GM19463 (cell line): ENCODE measurements around the gene UBE2J1.

Experiments
- ATAC-seq: cut with Tn5 transposase; IDR thresholded peaks from one replicate; pipeline ENCODE4 v1.9.1; 2021; ENCODE audit warnings: mild to moderate bottlenecking, moderate library complexity; ENCODE audit not compliant: unreplicated experiment

Gene UBE2J1

GRCh38 chr6:89368107-89368506 is 15.6 kb upstream of the UBE2J1 start:
- ATAC-seq = no peak

DNA sequence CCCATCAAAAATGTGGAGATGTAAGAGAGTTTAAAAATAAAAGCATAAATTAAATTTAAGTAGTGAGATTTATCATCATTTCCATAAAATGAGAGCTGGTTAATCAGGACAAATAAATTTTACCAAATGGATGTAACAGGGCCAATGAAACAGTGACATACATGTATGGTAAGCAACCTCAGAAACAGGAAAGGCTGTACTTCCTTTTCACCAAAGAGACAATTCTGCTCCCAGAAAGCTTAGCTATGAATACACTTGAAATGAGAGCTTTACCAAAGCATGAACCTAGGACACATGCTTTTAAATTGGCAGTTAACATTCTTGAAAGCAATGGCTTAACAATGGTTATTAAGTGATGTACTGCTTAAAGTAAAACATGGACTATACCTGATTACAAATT is 12.1 kb upstream of the UBE2J1 start:
- no peak for ATAC-seq

DNA sequence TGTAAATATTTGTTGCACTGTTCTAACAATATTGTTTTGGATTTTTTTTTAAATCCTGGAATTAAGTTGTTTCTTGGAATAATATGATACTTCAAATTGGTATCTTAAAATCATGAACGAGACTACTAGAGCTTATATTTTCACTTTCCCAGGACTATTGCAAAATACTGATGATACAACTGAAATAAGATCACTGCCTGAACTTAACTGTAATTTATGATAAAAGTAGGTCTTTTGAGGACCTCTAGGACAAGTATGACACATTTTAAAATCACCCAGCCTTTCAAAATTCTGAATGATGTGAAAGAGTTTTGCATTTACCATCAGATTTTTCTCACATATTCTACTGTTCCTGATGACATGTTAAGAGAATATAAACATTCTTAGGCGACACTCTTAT is 8.6 kb upstream of the UBE2J1 start:
- ATAC-seq = no peak

DNA sequence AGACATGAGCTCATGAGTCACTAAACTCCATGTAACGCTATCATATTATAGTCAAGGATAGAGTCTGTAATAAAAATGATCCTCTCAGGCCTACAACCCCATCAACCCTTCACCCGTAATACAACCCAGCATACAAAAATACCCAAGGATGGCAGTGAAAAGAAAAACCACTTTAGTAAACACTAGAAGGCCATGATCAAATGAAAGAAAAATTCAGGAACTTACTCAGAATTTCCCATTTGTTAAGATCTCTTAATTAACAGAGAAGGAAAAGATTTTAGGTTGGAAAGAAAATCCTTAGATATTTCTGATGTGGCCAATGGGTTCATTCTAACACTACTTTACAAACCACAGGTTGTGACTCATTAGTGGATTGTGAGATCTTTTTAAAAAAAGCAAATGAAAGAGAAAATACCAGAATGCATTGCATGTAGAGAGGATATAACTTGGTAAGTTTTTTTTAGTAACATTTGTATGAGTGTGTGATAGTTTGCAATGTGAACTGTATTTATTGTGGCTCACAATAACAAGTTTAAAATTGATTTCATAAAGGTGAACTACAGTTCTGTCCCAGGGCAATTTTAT is 8.0 kb upstream of the UBE2J1 start:
- ATAC-seq = peak; percentile 37

DNA sequence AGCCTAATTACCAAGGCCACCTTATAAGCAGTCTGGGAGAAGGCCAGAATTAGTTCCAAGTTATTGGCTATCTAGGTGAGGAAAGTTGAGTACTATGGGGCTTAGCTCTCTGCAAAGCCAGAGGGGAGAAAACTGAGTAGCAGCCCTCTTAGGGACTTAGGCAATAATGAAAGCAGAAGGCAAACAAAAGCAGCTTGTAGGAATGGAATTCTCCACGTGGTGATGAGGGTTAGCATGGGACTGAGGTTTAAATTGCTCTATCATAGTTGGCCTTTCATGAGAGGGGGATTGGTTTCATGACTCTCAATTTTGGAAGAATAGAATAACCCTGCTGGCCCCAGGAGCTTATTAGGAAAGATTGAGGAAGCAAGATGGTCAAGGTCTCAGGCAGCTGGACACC is 7.0 kb upstream of the UBE2J1 start:
- no peak for ATAC-seq

GRCh38 chr6:89357390-89357789 is 4.9 kb upstream of the UBE2J1 start:
- peak; percentile 48 for ATAC-seq

GRCh38 chr6:89356642-89357170 is 4.2 kb upstream of the UBE2J1 start:
- ATAC-seq = no peak

- no peak for ATAC-seq
Measured at GRCh38 chr6:89355511-89356194, 3.1 kb upstream of the UBE2J1 start.

GRCh38 chr6:89353702-89354392 is 1.3 kb upstream of the UBE2J1 start:
- ATAC-seq = no peak

- no peak for ATAC-seq
Measured at GRCh38 chr6:89353118-89353556, 615 bp upstream of the UBE2J1 start.

DNA sequence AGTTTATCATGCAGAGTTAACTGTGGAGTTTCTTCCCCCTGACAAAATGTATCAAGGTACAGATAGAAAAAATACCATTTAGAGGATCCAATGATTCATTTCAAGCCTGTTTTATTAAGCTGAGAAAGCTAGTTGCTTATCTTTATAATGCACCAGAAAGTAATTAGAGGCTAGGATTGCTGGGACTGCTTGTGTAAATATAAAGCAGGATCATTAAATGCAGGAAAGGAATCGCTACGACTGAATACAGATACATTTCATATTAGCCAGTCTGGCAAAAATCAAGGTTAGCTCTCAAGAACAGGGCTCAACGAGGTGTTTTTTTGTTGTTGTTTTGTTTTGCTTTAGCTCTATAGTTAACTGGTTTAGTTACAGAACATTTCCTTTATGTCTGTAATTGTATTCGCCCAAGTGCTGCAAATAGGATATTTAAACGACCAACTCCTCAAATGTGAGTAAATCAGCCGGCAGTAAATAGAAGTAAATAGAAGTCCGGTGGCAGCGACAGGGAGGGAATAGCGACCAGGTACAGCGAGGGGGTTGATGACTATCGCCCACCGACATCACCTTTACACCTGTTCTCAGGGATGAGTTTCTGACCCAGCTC is 748 bp downstream of the UBE2J1 start:
- no peak for ATAC-seq

- peak; percentile 24 for ATAC-seq
Measured at GRCh38 chr6:89350281-89350966, 2.1 kb downstream of the UBE2J1 start.

DNA sequence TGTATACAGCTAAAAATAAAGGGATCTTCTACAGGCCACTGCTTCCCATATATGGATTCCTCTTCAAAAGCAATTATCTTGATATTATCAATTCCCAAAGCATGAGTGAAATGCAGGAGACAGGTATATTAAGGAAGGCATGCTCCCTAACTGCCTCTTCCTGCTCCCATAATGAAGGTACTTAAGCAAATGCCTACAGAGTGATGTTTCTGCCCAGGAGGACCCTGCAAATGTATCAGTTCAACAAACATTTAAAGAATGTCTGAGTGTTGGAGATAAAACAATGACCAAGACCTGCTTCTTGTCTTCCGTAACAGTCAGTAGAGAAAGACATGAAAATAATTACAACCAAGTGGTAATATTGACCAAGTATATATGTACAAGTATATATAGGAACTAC is 4.2 kb downstream of the UBE2J1 start:
- no peak for ATAC-seq

DNA sequence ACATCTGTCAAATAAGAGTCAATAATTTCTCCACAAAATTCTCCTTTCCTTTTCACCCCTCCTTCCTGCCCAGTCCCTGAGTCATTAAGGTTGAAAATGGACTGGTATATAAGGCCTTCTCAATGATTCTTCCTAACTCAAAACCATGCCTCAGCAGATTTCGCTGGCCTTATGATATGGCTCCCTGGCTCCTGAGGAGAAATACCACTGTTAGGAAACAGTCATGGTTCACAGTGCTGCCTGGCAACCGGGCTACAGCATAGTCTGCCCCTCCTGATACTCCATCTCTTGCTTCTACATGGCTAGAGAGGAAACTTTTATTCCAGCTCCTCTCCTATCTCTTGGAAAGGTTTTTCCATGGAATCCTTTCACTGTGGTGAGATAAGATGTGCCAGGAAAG is 4.7 kb downstream of the UBE2J1 start:
- no peak for ATAC-seq

- ATAC-seq = no peak
Measured at GRCh38 chr6:89346433-89346832, 6.1 kb downstream of the UBE2J1 start.

- ATAC-seq = no peak
Measured at GRCh38 chr6:89339565-89339964, 13.0 kb downstream of the UBE2J1 start.

- no peak for ATAC-seq
Measured at GRCh38 chr6:89335164-89335563, 17.4 kb downstream of the UBE2J1 start.

- ATAC-seq = no peak
Measured at GRCh38 chr6:89330910-89331309, 21.6 kb downstream of the UBE2J1 start.

DNA sequence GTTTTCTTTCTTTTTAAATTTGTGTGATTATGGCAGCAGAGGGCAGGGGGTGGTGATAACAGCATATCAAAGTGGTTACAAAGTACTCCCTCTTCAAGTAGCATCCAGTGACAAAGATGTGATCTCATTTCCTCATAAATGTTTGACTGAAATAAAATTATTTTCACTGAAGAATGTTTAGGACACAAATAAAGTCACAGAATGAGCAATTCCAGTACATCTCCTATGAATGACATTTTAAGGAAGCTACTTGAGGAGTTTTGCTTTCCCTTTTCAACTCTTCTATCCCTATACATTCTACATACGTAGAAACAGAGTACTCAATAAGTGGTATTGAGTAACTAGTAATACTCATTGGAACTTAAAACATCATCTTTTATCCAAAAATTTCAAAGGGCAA is 23.5 kb downstream of the UBE2J1 start:
- ATAC-seq = no peak

DNA sequence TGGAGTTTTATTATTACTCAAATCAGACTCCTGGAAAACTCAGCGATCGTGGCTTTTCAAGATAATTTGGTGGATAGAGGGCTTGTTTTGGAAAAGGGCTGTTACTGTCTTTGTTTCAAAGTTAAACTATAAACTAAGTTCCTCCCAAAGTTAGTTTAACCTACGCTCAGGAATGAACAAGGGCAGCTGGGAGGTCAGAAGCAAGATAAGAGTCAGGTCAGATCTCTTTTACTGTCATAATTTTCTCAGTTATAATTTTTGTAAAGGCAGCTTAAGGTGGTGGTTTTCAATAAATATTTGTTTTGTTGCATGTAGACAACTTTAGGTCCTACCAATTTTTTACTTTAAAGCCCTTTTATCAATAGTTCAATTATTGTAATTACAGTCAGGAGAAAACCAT is 28.2 kb downstream of the UBE2J1 start:
- no peak for ATAC-seq

- ATAC-seq = no peak
Measured at GRCh38 chr6:89323511-89323971, 29.0 kb downstream of the UBE2J1 start.
